Fibroblast of pulmonary artery (primary cell): ENCODE results near the gene GCSAM.
A peak's percentile ranks its signal among the peaks of the same experiment; 100 is the strongest.

Experiments
- DNase-seq: peaks from one replicate; pipeline ENCODE4 v3.0.0-alpha.2; 2010; ENCODE audit warnings: low read depth
- H3K4me3 ChIP-seq: replicated peaks from 2 replicates; pipeline ENCODE4 v1.5.1; 2011; ENCODE audit warnings: low read depth, mild to moderate bottlenecking, control low read depth, low read length, moderate library complexity
- TF ChIP-seq, protein P1 (sequence below): IDR thresholded peaks from 2 replicates; pipeline ENCODE4 v1.5.1; 2011; ENCODE audit warnings: mild to moderate bottlenecking, control low read depth, low read length, inconsistent platforms; ENCODE audit errors: missing control alignments

The GCSAM gene

DNA sequence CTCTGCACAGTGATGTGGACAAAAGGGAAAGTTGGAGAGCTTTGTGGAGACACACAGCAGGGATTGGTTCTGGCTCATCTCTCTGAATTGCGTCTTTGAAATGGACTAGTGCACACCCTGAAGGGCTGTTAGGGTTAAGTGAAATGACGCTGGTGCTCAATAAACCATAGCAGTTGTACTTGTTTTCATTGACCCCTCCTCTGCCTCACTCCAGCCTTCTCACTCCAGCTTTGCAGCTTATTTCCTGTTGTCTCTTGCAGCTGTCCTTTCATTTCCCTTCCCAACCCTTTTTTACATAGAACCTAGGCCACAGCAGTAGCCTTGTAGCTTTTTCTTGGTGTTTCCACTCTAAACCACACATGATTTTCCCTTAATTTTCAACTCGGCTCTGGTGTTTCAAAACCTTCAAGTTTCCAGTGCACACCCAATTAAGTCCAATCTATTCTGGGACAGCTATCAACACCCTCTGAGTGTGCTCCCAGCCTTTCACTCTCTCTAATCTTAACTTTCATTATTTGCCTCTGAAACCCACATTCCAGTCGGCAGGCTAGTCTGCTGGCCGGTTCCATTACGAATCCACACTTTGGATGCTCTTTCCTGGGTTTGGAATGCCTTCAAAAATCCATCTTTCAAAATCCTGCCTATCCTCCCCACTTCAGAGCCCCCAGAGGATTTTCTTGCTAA lies 40.4 kb downstream of the GCSAM start:
- peak; percentile 55 for DNase-seq
- TF ChIP-seq, protein P1, sequence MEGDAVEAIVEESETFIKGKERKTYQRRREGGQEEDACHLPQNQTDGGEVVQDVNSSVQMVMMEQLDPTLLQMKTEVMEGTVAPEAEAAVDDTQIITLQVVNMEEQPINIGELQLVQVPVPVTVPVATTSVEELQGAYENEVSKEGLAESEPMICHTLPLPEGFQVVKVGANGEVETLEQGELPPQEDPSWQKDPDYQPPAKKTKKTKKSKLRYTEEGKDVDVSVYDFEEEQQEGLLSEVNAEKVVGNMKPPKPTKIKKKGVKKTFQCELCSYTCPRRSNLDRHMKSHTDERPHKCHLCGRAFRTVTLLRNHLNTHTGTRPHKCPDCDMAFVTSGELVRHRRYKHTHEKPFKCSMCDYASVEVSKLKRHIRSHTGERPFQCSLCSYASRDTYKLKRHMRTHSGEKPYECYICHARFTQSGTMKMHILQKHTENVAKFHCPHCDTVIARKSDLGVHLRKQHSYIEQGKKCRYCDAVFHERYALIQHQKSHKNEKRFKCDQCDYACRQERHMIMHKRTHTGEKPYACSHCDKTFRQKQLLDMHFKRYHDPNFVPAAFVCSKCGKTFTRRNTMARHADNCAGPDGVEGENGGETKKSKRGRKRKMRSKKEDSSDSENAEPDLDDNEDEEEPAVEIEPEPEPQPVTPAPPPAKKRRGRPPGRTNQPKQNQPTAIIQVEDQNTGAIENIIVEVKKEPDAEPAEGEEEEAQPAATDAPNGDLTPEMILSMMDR, result no peak
- H3K4me3 ChIP-seq, result no peak overlapping the region

DNA sequence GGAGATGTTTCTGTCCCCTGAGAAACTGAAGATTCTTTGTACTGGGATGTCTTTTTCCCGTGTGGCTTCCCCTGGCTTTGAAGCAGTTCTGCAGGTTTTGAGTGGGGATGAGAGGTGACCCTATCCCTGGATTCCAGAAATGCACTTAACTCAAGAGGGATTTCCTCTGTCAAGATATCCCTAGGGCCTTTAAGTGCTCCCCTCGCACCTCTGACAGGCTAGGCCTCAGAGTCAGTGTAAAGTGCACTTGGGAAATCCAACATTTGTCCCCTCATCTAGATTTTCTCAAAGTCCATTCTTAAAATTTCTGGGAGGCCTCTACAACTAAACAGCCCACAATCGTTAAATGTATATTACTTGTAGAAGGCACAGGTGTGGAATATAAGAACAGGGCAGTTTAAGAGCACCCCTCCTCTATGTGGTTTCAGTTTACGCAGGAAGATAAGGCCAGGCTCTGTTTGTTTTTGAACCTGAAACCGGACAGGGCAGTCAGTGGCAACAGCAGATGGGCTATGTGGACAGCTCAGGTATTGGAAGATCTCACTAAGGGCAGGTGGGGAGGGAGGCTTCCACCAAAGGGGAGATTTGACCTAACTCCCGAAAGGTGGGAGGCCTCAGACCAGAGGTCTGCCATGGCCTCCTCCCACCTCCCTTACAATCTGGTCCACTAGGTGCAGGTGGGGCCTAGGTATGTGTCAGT lies 42.0 kb downstream of the GCSAM start:
- no peak for DNase-seq
- no peak overlapping the region for H3K4me3 ChIP-seq
- TF ChIP-seq, protein P1, result no peak

DNA sequence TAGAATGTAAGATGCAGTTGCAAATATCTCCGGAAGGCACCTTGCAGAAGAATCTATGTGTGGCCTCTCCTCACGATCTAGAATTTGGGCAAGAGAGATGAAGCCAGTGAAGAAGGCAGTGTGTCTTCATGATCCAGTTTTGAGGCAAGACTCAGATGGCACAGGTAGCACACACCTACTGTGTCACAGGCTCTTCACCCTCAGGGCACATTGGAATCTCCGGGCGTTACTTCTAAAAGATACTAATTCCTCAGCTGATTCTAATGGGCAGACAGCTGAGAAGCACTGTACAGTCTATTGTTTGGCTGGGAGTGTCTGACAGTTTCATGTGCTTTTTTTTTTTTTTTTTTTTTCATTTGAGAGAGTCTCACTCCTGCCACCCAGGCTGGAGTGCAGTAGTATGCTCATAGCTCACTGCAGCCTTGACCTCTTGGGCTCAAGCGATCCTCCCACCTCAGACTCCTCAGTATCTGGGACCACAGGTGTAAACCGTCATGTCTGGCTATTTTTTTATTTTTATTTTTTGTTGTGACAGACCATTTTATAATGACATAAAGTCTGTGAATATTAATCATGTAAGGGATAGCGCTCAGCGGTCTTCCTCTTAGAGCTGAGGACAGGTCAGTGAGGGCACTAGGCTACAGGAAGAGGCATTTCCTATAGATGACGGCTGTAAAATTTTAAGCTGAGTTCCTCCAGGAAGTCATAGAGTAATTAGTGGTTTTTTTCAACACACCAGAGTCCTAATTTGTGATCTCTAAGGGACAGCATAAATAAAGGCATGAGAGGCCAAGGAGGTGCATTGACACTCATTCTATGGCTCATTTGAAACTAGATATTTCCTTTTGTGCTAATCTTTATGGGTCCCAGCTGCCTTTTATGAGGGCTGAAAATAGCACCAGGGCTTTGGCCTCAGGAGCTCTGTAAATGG lies 42.8 kb downstream of the GCSAM start:
- no peak for DNase-seq
- H3K4me3 ChIP-seq, result no peak overlapping the region
- TF ChIP-seq, protein P1, result no peak

DNA sequence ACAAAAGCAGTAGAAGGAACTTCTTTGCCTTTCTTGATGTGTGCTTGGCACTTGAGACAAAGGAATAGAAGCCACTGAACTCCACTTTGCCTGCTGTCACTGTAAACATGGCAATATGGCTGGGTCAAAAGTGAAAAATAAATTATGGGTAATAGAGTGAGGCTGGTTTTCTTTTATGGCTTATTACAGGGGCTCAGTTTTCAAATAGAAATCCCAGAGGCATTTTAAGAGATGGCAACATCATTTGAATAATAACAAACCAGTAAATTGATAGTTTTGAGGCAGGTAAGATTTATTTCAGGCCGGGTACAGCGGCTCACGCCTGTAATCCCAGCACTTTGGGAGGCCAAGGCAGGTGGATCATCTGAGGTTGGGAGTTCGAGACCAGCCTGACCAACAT lies 44.1 kb downstream of the GCSAM start:
- H3K4me3 ChIP-seq, result no peak overlapping the region
- TF ChIP-seq, protein P1, result no peak
- DNase-seq, result no peak

DNA sequence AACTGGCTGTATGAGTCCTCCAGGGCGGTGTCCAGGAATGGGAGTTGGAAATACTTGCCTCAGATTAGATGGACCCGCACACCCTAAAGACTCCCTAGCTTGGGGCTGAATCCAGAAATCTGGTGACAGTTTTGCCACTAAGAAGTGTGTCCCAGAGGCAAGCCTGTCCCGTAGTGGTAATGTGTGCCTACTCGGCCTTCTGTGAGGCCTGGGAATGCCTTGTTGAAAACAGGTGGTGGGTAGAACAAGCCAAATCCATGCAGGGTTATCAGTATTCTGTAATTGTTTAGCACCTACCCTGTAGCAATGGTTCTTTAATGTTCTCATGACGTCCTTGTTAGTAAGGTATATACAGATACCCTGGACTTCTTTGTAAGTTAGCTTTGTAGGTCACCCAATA lies 45.3 kb downstream of the GCSAM start:
- no peak for DNase-seq
- TF ChIP-seq, protein P1, result no peak
- H3K4me3 ChIP-seq, result no peak overlapping the region

DNA sequence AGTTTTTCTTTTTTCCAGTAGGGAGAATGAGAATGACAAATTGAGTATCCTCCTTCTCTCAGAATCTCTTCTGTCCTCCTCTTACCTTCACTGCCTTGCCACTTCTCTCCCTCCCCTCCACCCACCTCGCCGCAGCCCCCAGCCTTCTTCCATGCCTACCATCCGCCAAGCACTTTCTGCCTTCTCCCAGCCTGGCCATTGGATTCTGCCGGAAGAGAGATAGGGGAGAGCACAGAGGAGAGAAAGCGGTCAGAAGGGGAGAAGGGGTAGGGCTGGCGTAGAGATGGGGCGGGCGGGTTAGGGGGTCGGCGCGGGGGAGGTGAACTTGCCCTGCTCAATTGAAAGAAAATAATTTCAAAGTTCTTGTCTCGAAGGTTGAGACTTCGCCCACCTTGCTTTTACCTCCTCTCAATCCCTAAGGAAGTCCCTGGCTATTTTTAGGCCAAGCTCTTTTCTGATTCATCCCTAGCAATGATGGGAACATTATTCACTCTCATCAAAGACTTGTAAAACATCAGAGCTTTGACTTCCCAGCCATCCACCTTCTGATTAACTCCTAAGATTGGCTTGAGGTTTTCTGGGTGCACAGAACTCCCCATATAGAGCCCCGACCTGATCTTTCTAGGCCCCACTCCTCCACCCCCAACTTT lies 46.0 kb downstream of the GCSAM start:
- TF ChIP-seq, protein P1, result no peak
- peak; percentile 25 for DNase-seq
- peak overlapping the region; percentile 66 for H3K4me3 ChIP-seq
